Measurements from ENCODE around the gene AOPEP. TPM values are rescaled to one million over a fixed set of nuclear protein-coding genes. Genes with fewer than 3 reads are reported as not detected.

Gene AOPEP
- total and polyA plus RNA-seq, 2 of the 13 experiments (the other 11 are each of a cell fraction or from before 2014, with no cell fraction given): 22.2 to 41.6 TPM

DNA sequence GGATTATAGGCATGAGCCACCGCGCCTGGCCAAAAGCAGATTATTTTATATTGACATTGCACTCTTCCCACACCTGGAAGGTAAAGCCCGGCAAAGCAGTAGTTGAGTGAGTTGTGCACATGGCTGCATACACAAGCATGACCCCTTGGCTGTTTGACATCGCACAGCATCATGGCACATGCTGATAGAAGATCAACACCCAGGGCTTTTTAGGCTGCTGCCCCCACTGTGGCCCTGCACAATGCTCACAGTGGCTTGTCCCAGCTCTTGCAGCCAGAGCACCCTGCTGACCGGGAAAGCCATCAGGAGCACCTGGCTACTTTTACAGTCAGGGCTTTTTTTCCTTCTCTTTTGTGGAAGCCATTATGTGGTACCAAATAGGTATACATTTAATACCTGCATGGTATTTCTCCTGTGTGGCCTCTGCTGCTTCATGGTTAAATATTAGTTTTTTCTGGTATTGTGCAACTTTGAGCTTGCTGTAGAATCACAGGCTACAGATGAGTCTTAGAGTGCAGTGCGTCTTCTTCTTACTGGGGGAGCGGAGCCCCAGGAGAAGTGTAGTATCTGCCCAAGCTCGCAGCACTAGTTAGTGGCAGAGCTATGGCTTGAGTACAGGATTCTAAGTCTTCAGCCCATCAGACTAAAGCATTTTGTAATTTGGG lies 264.5 kb downstream of the AOPEP start (continued):
- TF ChIP-seq THYN1 (CRISPR knock-in tag; IDR thresholded peaks at IDR 0.05; ENCODE audit: borderline replicate concordance, low read depth): no peak
- TF ChIP-seq ZNF382 (CRISPR knock-in tag; IDR thresholded peaks at IDR 0.05; ENCODE audit: borderline replicate concordance): no peak
- no peak for TF ChIP-seq FOSL1 (CRISPR knock-in tag; IDR thresholded peaks at IDR 0.05; ENCODE audit: borderline replicate concordance)
- TF ChIP-seq POLR2AphosphoS2 (IDR thresholded peaks at IDR 0.05; ENCODE audit: low read depth, low read length): no peak
- no peak for TF ChIP-seq PAX8 (CRISPR knock-in tag; IDR thresholded peaks at IDR 0.05; ENCODE audit: borderline replicate concordance)
- no peak for TF ChIP-seq ZNF121 (CRISPR knock-in tag; IDR thresholded peaks at IDR 0.05)
- no peak for TF ChIP-seq ZNF737 (CRISPR knock-in tag; IDR thresholded peaks at IDR 0.05; ENCODE audit: borderline replicate concordance)
- TF ChIP-seq PAXIP1 (CRISPR knock-in tag; conservative IDR thresholded peaks at IDR 0.05): peak; percentile 24; the same call in 1 of the 2 replicates
- peak in 1 of 2 experiments; percentile 34; a peak in 2 of 4 replicates for TF ChIP-seq EP300 (IDR thresholded peaks at IDR 0.05; ENCODE audit: low read depth in 2 of 2, low read length in 2 of 2)
- TF ChIP-seq EP300 (CRISPR knock-in tag; IDR thresholded peaks at IDR 0.05; ENCODE audit: borderline replicate concordance): no peak
- no peak for TF ChIP-seq ZNF230 (CRISPR knock-in tag; IDR thresholded peaks at IDR 0.05)
- 0 out of 2 replicates have a peak, but pooled peaks have one; percentile 30 for TF ChIP-seq NR2F2 (IDR thresholded peaks at IDR 0.05; ENCODE audit: borderline replicate concordance, low read depth)
- no peak for TF ChIP-seq AGO1 (IDR thresholded peaks at IDR 0.05; ENCODE audit: low read depth, low read length, poor library complexity, severe bottlenecking)
- peak; percentile 28; the same call in 1 of the 2 replicates for TF ChIP-seq SALL1 (CRISPR knock-in tag; IDR thresholded peaks at IDR 0.05)
- TF ChIP-seq ZNF615 (CRISPR knock-in tag; IDR thresholded peaks at IDR 0.05; ENCODE audit: borderline replicate concordance): no peak
- TF ChIP-seq ZNF143 (CRISPR knock-in tag; IDR thresholded peaks at IDR 0.05): no peak
- no peak for TF ChIP-seq HES4 (CRISPR knock-in tag; IDR thresholded peaks at IDR 0.05; ENCODE audit: borderline replicate concordance)
- TF ChIP-seq ZNF660 (CRISPR knock-in tag; IDR thresholded peaks at IDR 0.05; ENCODE audit: borderline replicate concordance, low read depth): no peak
- TF ChIP-seq FOXO4 (CRISPR knock-in tag; conservative IDR thresholded peaks at IDR 0.05): no peak
- no peak for TF ChIP-seq ZNF569 (CRISPR knock-in tag; IDR thresholded peaks at IDR 0.05; ENCODE audit: borderline replicate concordance)
